Fibroblast of villous mesenchyme (primary cell): ENCODE data around the gene POLG. TPM values are rescaled to one million over a fixed set of nuclear protein-coding genes. Genes with fewer than 3 reads are reported as not detected.

Experiments
- DNase-seq: peaks from one replicate; pipeline ENCODE4 v3.0.0-alpha.2; 2010; ENCODE audit warnings: low read depth
- H3K4me3 ChIP-seq: 2 replicates; pipeline ENCODE4 v1.5.1; 2011; ENCODE audit warnings: low read depth, mild to moderate bottlenecking, low read length
- total RNA-seq: library from RNA; depleted of rRNA; stranded (reverse); fragments of >200 nt; gene quantifications from 2 replicates; pipeline ENCODE4 v1.2.3, GENCODE V29; 2012
- TF ChIP-seq, protein P1 (sequence below): IDR thresholded peaks from 2 replicates; pipeline ENCODE4 v1.5.1; 2012; ENCODE audit warnings: low read depth, mild to moderate bottlenecking, low read length; ENCODE audit not compliant: insufficient read depth

Gene POLG
- total RNA-seq, 1 donor: 79.5 TPM

- TF ChIP-seq, protein P1, sequence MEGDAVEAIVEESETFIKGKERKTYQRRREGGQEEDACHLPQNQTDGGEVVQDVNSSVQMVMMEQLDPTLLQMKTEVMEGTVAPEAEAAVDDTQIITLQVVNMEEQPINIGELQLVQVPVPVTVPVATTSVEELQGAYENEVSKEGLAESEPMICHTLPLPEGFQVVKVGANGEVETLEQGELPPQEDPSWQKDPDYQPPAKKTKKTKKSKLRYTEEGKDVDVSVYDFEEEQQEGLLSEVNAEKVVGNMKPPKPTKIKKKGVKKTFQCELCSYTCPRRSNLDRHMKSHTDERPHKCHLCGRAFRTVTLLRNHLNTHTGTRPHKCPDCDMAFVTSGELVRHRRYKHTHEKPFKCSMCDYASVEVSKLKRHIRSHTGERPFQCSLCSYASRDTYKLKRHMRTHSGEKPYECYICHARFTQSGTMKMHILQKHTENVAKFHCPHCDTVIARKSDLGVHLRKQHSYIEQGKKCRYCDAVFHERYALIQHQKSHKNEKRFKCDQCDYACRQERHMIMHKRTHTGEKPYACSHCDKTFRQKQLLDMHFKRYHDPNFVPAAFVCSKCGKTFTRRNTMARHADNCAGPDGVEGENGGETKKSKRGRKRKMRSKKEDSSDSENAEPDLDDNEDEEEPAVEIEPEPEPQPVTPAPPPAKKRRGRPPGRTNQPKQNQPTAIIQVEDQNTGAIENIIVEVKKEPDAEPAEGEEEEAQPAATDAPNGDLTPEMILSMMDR: no peak
- H3K4me3 ChIP-seq: no peak overlapping the region
- no peak for DNase-seq
Observed at GRCh38 chr15:89374086-89374981, 39.7 kb upstream of the POLG start.

- no peak for DNase-seq
- no peak overlapping the region for H3K4me3 ChIP-seq
- TF ChIP-seq, protein P1: no peak
Observed at GRCh38 chr15:89372069-89372935, 37.7 kb upstream of the POLG start.

DNA sequence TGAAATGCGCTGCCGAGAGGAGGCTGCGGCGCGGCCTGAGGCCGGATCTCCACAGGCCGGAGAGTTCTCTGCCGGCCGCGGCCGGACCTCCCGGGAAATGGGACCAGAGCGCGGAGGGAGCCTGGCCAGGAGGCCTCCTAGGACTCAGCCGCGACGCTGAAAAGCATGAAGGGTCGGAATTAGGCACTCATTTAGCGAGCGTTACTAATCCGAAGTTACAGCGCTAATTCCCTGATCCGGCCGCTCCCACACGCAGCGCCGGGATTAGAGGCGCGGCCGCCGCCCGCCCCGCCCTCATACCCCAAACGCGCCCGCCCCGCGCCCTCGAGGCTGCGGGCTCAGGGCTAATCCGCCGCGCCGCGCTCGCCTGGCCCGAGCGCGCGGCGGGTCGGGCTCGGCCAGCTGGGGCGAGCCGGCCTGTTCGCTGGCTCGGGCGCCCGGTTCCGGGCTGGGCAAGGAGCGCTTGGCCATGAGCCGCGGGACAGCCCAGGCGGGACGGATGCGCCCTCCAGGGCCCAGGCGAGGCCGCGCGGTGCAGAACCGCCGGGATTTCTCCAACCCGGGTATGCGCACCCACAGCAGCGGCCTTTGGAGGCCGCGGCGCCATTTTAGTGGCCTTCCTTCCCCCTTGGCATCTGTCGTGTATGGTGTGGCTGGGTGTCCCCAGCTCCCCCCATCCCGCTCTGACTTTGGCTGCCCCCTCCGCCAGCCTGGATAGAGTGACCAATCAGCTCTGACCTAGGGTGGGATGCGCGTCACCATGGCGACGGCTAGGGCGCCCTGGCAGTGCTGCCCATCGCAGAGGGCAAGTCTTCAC lies 36.8 kb upstream of the POLG start:
- H3K4me3 ChIP-seq: peak overlapping the region; percentile 23
- TF ChIP-seq, protein P1: no peak
- DNase-seq: no peak

DNA sequence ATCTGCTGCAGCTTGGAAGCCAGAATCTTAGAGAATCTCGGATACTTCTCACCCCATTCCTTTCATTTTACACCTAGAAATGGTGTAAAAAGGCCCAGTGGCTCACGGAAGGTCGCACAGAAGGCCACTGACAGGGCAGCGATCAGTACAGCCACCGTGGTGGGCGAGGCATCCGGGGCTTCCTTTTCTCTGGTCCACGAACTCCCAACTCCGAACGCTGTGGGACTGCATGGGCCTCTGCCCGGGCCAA lies 36.3 kb upstream of the POLG start:
- no peak for DNase-seq
- TF ChIP-seq, protein P1: no peak
- no peak overlapping the region for H3K4me3 ChIP-seq

- TF ChIP-seq, protein P1: no peak
- no peak overlapping the region for H3K4me3 ChIP-seq
- DNase-seq: no peak
Observed at GRCh38 chr15:89370120-89370977, 35.7 kb upstream of the POLG start.

GRCh38 chr15:89369341-89369947 lies 34.8 kb upstream of the POLG start:
- TF ChIP-seq, protein P1: no peak
- no peak for DNase-seq

More at GRCh38 chr15:89369341-89369947, 34.8 kb upstream of the POLG start:
- no peak overlapping the region for H3K4me3 ChIP-seq
